Cardiac muscle cell (in vitro differentiated cells and primary cell): ENCODE results near the gene PNKD. TPM values are rescaled to one million over a fixed set of nuclear protein-coding genes. Genes with fewer than 3 reads are reported as not detected.

Source experiments
- DNase-seq, 2 donors: peaks; one replicate each; pipeline versions ENCODE4 v3.0.0 to v3.0.0-alpha.2; 2010 to 2017; ENCODE audit warnings: low read depth in 1 of 2, low spot score in 1 of 2
- H3K27ac ChIP-seq: fragments of 200-600 bp; sonication (generic); 2 replicates; pipeline ENCODE4 v1.5.1; 2016
- H3K27me3 ChIP-seq: fragments of 200-600 bp; sonication (generic); 2 replicates; pipeline ENCODE4 v1.6.0; 2016; ENCODE audit warnings: control low read depth
- H3K36me3 ChIP-seq: fragments of 200-600 bp; sonication (generic); 2 replicates; pipeline ENCODE4 v1.5.1; 2016; ENCODE audit warnings: control low read depth
- H3K4me1 ChIP-seq: fragments of 200-600 bp; sonication (generic); 2 replicates; pipeline ENCODE4 v1.8.1; 2017; ENCODE audit warnings: low read depth, mild to moderate bottlenecking, mixed run types
- H3K4me3 ChIP-seq: fragments of 200-600 bp; sonication (generic); 2 replicates; pipeline ENCODE4 v1.5.1; 2016; ENCODE audit warnings: mild to moderate bottlenecking
- H3K9me3 ChIP-seq: fragments of 200-600 bp; sonication (generic); 2 replicates; pipeline ENCODE4 v1.5.1; 2017; ENCODE audit warnings: low read depth, mild to moderate bottlenecking, control low read depth
- polyA plus RNA-seq: library from polyadenylated mRNA; unstranded; fragments of >200 nt; fragmentation: Nextera tagmentation; extraction: Ambion mirVana; gene quantifications from 2 replicates; pipeline ENCODE4 v1.2.1, GENCODE V29; 2016
- total RNA-seq: library from RNA; depleted of rRNA; stranded (reverse); fragments of >200 nt; gene quantifications from 2 replicates; pipeline ENCODE4 v1.2.3, GENCODE V29; 2016
- TF ChIP-seq, protein P1 (sequence below): IDR thresholded peaks from 2 replicates; pipeline ENCODE4 v1.5.1; 2012; ENCODE audit warnings: low read depth, mild to moderate bottlenecking, low read length

Gene PNKD
- total and polyA plus RNA-seq, 2 experiments from 2014 or later = 103 to 287 TPM

DNA sequence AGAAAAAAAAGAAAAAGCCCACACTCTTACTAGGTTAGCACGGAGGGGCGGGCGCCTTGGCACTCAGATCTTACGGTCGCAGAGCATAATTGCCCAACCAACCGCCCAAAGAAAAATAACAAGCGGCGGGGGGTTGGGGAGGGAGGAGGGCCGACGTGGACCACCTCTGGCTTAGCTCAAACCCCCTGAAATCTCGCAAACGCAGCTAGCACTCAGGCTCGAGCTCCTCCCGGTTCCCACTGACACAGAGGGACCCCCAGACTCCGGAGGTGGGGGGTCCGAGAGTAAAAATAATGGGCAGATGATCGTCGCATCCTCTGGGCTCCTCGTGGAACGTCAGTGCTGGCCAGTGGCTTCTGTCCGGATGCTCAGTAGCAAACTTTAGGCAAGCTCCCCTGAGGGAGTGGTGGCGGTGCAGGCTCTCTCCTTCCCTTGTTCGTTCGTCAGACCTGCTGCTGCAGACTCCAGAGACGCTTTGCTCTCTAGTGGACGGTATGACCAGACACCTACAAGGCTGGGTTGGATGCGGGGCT is 98.4 kb downstream of the PNKD start:
- H3K4me1 ChIP-seq = no peaks in the 10 kb centered on the region
- no peaks in the 10 kb centered on the region for H3K27me3 ChIP-seq
- H3K27ac ChIP-seq = no peak overlapping the region
- H3K36me3 ChIP-seq = no peaks in the 10 kb centered on the region
- TF ChIP-seq, protein P1, sequence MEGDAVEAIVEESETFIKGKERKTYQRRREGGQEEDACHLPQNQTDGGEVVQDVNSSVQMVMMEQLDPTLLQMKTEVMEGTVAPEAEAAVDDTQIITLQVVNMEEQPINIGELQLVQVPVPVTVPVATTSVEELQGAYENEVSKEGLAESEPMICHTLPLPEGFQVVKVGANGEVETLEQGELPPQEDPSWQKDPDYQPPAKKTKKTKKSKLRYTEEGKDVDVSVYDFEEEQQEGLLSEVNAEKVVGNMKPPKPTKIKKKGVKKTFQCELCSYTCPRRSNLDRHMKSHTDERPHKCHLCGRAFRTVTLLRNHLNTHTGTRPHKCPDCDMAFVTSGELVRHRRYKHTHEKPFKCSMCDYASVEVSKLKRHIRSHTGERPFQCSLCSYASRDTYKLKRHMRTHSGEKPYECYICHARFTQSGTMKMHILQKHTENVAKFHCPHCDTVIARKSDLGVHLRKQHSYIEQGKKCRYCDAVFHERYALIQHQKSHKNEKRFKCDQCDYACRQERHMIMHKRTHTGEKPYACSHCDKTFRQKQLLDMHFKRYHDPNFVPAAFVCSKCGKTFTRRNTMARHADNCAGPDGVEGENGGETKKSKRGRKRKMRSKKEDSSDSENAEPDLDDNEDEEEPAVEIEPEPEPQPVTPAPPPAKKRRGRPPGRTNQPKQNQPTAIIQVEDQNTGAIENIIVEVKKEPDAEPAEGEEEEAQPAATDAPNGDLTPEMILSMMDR = peak; percentile 6
- H3K4me3 ChIP-seq = no peak overlapping the region
- H3K9me3 ChIP-seq = no peaks in the 10 kb centered on the region
- peak; percentile 20 to 37 for DNase-seq

DNA sequence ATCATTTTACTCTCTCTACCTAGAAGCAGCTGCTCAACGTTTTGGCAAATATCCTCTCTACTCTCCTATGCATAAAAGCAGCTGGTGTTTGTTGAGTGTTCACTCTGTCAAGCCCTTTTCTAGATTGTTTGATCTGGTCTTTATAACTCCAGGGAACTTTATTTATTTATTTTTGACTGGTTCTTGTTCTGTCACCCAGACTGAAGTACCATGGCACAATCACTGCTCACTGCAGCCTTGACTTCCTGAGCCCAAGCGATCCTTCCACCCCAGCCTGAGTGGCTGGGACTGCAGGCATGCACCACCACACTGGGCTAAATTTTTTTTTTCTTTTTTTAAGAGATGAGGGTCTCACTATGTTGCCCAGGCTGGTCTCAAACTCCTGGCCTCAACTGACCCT is 99.0 kb downstream of the PNKD start:
- DNase-seq = no peak
- H3K36me3 ChIP-seq = no peaks in the 10 kb centered on the region
- no peaks in the 10 kb centered on the region for H3K4me1 ChIP-seq
- TF ChIP-seq, protein P1 = no peak
- H3K27me3 ChIP-seq = no peaks in the 10 kb centered on the region
- H3K9me3 ChIP-seq = no peaks in the 10 kb centered on the region
- no peak overlapping the region for H3K27ac ChIP-seq
- no peak overlapping the region for H3K4me3 ChIP-seq

DNA sequence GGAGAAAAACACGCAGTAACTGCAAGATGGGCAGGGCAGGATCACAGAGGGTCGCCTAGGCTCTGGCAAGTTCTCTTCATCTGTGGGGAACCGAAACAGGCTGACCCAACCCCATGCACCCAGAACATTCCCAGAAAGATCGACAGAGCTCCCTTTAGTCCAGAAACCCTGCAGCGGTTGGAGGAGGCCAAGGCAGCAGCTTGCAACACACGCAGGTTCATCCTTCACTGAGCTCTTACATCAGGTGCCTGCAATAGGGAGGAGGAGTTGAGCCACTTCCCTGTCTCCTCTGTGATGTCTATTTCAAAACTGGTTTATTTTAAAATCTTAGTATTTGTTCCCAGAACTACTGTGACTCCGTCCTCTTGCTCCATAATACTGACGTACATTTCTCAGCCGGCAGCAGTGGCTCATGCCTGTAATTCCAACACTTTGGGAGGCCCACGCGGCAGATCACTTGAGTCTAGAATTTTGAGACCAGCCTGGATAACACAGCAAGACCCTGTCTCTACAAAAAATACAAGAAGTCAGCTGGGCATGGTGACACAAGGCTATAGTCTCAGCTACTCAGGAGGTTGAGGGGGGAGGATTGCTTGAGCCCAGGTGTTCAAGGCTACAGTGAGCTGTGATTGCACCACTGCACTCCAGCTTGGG is 100.2 kb downstream of the PNKD start:
- no peaks in the 10 kb centered on the region for H3K27me3 ChIP-seq
- H3K27ac ChIP-seq = no peak overlapping the region
- H3K4me1 ChIP-seq = no peaks in the 10 kb centered on the region
- no peak overlapping the region for H3K4me3 ChIP-seq
- DNase-seq = peak in 1 of 2 donors; percentile 72
- TF ChIP-seq, protein P1 = no peak
- no peaks in the 10 kb centered on the region for H3K36me3 ChIP-seq
- H3K9me3 ChIP-seq = no peaks in the 10 kb centered on the region

DNA sequence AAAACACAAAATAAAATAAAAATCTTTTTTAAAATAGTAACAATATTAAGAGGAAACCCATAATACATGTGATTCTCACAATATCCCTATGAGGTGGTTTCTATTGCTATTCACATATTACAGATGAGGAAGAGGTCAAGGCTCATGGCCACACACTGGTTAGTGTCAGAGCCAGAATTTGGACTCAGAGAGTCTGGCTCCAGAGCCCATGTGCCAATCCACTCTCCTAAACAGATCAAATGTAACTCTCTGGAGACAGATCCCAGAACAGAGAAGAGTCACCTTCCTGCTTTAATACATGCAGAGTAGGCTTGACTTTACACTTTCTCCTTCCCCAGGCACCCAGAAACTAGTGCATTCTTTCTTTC is 101.6 kb downstream of the PNKD start:
- Histone ChIP-seq H3K4me3 (no peak overlapping the region), H3K27me3 (no peaks in the 10 kb centered on the region), H3K36me3 (no peaks in the 10 kb centered on the region), H3K27ac (no peak overlapping the region), H3K9me3 (no peaks in the 10 kb centered on the region), H3K4me1 (no peaks in the 10 kb centered on the region)
- TF ChIP-seq, protein P1 = no peak
- no peak for DNase-seq

DNA sequence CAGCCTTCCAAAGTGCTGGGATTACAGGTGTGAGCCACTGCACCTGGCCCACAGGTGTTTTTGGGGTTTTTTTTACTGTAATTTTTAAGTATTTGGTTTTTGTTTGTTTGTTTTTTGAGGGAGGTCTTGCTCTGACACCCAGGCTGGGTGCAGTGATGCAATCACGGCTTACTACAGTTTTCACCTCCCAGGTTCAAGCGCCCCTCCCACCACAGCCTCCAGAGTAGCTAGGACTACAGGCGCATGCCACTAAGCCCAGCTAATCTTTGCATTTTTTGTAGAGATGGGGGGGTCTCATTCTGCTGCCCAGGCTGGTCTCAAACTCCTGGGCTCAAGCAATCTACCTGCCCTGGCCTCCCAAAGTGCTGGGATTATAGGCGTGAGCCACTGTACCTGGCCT is 104.5 kb downstream of the PNKD start:
- TF ChIP-seq, protein P1 = no peak
- no peak overlapping the region for H3K27ac ChIP-seq
- DNase-seq = no peak
- H3K9me3 ChIP-seq = no peaks in the 10 kb centered on the region
- no peaks in the 10 kb centered on the region for H3K27me3 ChIP-seq
- H3K36me3 ChIP-seq = no peaks in the 10 kb centered on the region
- no peak overlapping the region for H3K4me3 ChIP-seq
- H3K4me1 ChIP-seq = no peaks in the 10 kb centered on the region
